H1 (cell line): ENCODE data around the gene UROC1. TPM values are rescaled to one million over a fixed set of nuclear protein-coding genes. Genes with fewer than 3 reads are reported as not detected.

Experiments used
- CTCF ChIA-PET: fragments of 300-600 bp; sonication (Branson Sonifier 250); formaldehyde crosslinking; loops from one replicate; lab custom pipeline; 2021; ENCODE audit not compliant: partially characterized antibody; lab: Charles Lee
- POLR2A ChIA-PET: fragments of 300-600 bp; sonication (Branson Sonifier 250); formaldehyde crosslinking; loops from one replicate; lab custom pipeline; 2021; ENCODE audit warnings: inconsistent platforms; ENCODE audit not compliant: partially characterized antibody; lab: Charles Lee
- DNase-seq, 2 experiments: peaks; one replicate each; pipeline versions ENCODE4 v3.0.0 to v3.0.0-alpha.2; 2010 to 2022; ENCODE audit warnings: low spot score in 2 of 2, low read depth in 1 of 2, mixed read lengths in 1 of 2
- FAIRE-seq: peaks from 2 replicates; lab custom pipeline; 2011; peaks lifted over from hg19 to GRCh38; lab: Jason Lieb, UNC
- H2AFZ ChIP-seq: 2 replicates; pipeline ENCODE4 v1.8.1; 2012; ENCODE audit warnings: low read length, inconsistent platforms
- H2AK5ac ChIP-seq: 2 replicates; pipeline ENCODE4 v1.6.1; 2013; ENCODE audit warnings: low read depth, low read length
- H2BK120ac ChIP-seq: replicated peaks from 2 replicates; pipeline ENCODE3; 2013; ENCODE audit warnings: low read depth, low read length, inconsistent platforms
- H2BK12ac ChIP-seq: 2 replicates; pipeline ENCODE4 v1.6.1; 2013; ENCODE audit warnings: low read depth, low read length
- H2BK15ac ChIP-seq: 2 replicates; pipeline ENCODE4 v1.6.1; 2013; ENCODE audit warnings: low read length
- H2BK20ac ChIP-seq: 2 replicates; pipeline ENCODE4 v1.6.1; 2013; ENCODE audit warnings: low read length
- H2BK5ac ChIP-seq: 2 replicates; pipeline ENCODE4 v1.6.1; 2013; ENCODE audit warnings: low read depth, low read length
- H3K14ac ChIP-seq: 2 replicates; pipeline ENCODE4 v1.6.1; 2013; ENCODE audit warnings: inconsistent platforms; ENCODE audit not compliant: insufficient read length
- H3K18ac ChIP-seq: 2 replicates; pipeline ENCODE4 v1.6.1; 2013; ENCODE audit warnings: low read length; ENCODE audit errors: extremely low read depth
- H3K23ac ChIP-seq: 2 replicates; pipeline ENCODE4 v1.6.1; 2013; ENCODE audit warnings: inconsistent platforms; ENCODE audit not compliant: insufficient read length
- H3K23me2 ChIP-seq: 2 replicates; pipeline ENCODE4 v1.6.1; 2013; ENCODE audit warnings: low read depth, low read length
- H3K27ac ChIP-seq: 2 replicates; pipeline ENCODE4 v1.6.1; 2011; ENCODE audit warnings: low read depth, low read length, inconsistent platforms
- H3K27me3 ChIP-seq, 4 experiments: replicated peaks in 1 of 4; 1 replicate in 1 of 4; 2 replicates in 3 of 4; pipeline versions ENCODE4 v1.6.1 to v1.8.1; 2011 to 2013; ENCODE audit warnings: low read length in 3 of 4, mild to moderate bottlenecking in 3 of 4, inconsistent platforms in 2 of 4, mixed read lengths in 2 of 4, moderate library complexity in 1 of 4; ENCODE audit not compliant: control insufficient read depth in 3 of 4, insufficient read depth in 3 of 4; ENCODE audit errors: extremely low read depth in 1 of 4
- H3K36me3 ChIP-seq, 4 experiments: 2 replicates each; pipeline versions ENCODE4 v1.6.1 to v1.8.1; 2011 to 2013; ENCODE audit warnings: mild to moderate bottlenecking in 4 of 4, low read length in 3 of 4, moderate library complexity in 2 of 4, control low read depth in 1 of 4, inconsistent platforms in 1 of 4; ENCODE audit not compliant: insufficient read depth in 4 of 4, control insufficient read depth in 2 of 4
- H3K4ac ChIP-seq: replicated peaks from 2 replicates; pipeline ENCODE3; 2013; ENCODE audit warnings: low read length, low read depth, mixed read lengths, inconsistent platforms; ENCODE audit not compliant: insufficient read length
- H3K4me1 ChIP-seq, 4 experiments: replicated peaks in 1 of 4; 1 replicate in 1 of 4; 2 replicates in 3 of 4; pipeline versions ENCODE4 v1.6.1 to v1.8.1; 2011 to 2013; ENCODE audit warnings: low read length in 3 of 4, inconsistent platforms in 2 of 4, mixed read lengths in 1 of 4; ENCODE audit not compliant: insufficient read depth in 4 of 4, control insufficient read depth in 3 of 4
- H3K4me2 ChIP-seq, 2 experiments: 2 replicates each; pipeline versions ENCODE4 v1.6.1 to v1.8.1; 2011 to 2013; ENCODE audit warnings: low read depth in 2 of 2, low read length in 2 of 2, control low read depth in 1 of 2, inconsistent platforms in 1 of 2, mild to moderate bottlenecking in 1 of 2; ENCODE audit not compliant: insufficient read depth in 1 of 2
- H3K4me3 ChIP-seq, 4 experiments: fragments of 200-600, 300-600 bp in 1 of 4; sonication (generic), shearing (Covaris generic), sonication (Bioruptor Twin) in 1 of 4; 2 replicates each; pipeline versions ENCODE4 v1.5.1 to v1.8.1; 2011 to 2016; ENCODE audit warnings: low read length in 4 of 4, low read depth in 3 of 4, control low read depth in 2 of 4, inconsistent platforms in 2 of 4, mild to moderate bottlenecking in 2 of 4, mixed read lengths in 1 of 4, moderate library complexity in 1 of 4; ENCODE audit not compliant: insufficient read depth in 2 of 4; ENCODE audit errors: extremely low read depth in 1 of 4
- H3K56ac ChIP-seq: replicated peaks from 2 replicates; pipeline ENCODE3; 2013; ENCODE audit warnings: low read depth, mild to moderate bottlenecking, mixed read lengths, low read length, inconsistent platforms; ENCODE audit not compliant: insufficient read length
- H3K79me1 ChIP-seq: 2 replicates; pipeline ENCODE4 v1.6.1; 2013; ENCODE audit warnings: low read depth, low read length, control low read depth
- H3K79me2 ChIP-seq, 2 experiments: 2 replicates each; pipeline versions ENCODE4 v1.6.1 to v1.8.1; 2012 to 2013; ENCODE audit warnings: low read length in 2 of 2, mild to moderate bottlenecking in 2 of 2, inconsistent platforms in 1 of 2; ENCODE audit not compliant: insufficient read depth in 2 of 2, control insufficient read depth in 1 of 2
- H3K9ac ChIP-seq, 4 experiments: replicated peaks in 1 of 4; 1 replicate in 1 of 4; 2 replicates in 3 of 4; pipeline versions ENCODE4 v1.6.1 to v1.8.1; 2011 to 2013; ENCODE audit warnings: low read depth in 3 of 4, low read length in 3 of 4, control low read depth in 2 of 4, mild to moderate bottlenecking in 2 of 4, moderate library complexity in 2 of 4, inconsistent platforms in 1 of 4; ENCODE audit errors: extremely low read depth in 1 of 4
- H3K9me3 ChIP-seq, 2 experiments: 2 replicates each; pipeline versions ENCODE4 v1.6.1 to v1.8.1; 2012 to 2013; ENCODE audit warnings: mild to moderate bottlenecking in 2 of 2, moderate library complexity in 2 of 2, control low read depth in 1 of 2, inconsistent platforms in 1 of 2, low read depth in 1 of 2, low read length in 1 of 2, mixed read lengths in 1 of 2; ENCODE audit not compliant: insufficient read depth in 2 of 2
- H4K20me1 ChIP-seq, 2 experiments: replicated peaks in 1 of 2; 2 replicates each; pipeline versions ENCODE3 to v1.8.1; 2011 to 2013; ENCODE audit warnings: inconsistent platforms in 2 of 2, low read length in 2 of 2, mild to moderate bottlenecking in 1 of 2; ENCODE audit not compliant: insufficient read depth in 2 of 2, control insufficient read depth in 1 of 2
- H4K5ac ChIP-seq: 2 replicates; pipeline ENCODE4 v1.6.1; 2013; ENCODE audit warnings: low read length, low read depth, mixed read lengths, inconsistent platforms; ENCODE audit not compliant: insufficient read length
- H4K8ac ChIP-seq: 2 replicates; pipeline ENCODE4 v1.8.0; 2013; ENCODE audit warnings: mild to moderate bottlenecking, moderate library complexity, low read length, inconsistent platforms; ENCODE audit not compliant: insufficient read depth; ENCODE audit errors: extremely low read depth
- H4K91ac ChIP-seq: replicated peaks from 2 replicates; pipeline ENCODE3; 2013; ENCODE audit warnings: low read length, mixed read lengths, inconsistent platforms; ENCODE audit not compliant: insufficient read length
- GABPA ChIP-seq: IDR thresholded peaks from 2 replicates; pipeline ENCODE4 v1.6.1; 2011; ENCODE audit warnings: mild to moderate bottlenecking, low read length, moderate library complexity, borderline replicate concordance; ENCODE audit not compliant: insufficient read depth
- NRF1 ChIP-seq: IDR thresholded peaks from 2 replicates; pipeline ENCODE4 v1.6.1; 2011; ENCODE audit warnings: mild to moderate bottlenecking, low read depth, low read length, improper control_type of control experiment
- WGBS, 2 experiments: shearing (Covaris generic) in 1 of 2; methylation state at CpG; one replicate each; pipeline versions ENCODE4 v1.1.6 to v1.1.7; 2013 to 2015; ENCODE audit warnings: low lambda C conversion rate in 2 of 2, mixed read lengths in 2 of 2, inconsistent platforms in 1 of 2, low coverage in 1 of 2, missing lambda C conversion rate in 1 of 2; ENCODE audit not compliant: insufficient replicate concordance in 2 of 2, insufficient coverage in 1 of 2, insufficient read length in 1 of 2; ENCODE audit errors: extremely low coverage in 1 of 2, missing lambda C conversion rate in 1 of 2; 5-methylcytosine and 5-hydroxymethylcytosine counted together
- polyA plus RNA-seq, 7 experiments: library from polyadenylated mRNA; depleted of rRNA in 3 of 7; stranded (reverse) in 5 of 7; unstranded in 2 of 7; fragments of >200 nt in 5 of 7; fragments of 200-250 nt in 2 of 7; gene quantifications; 1 replicate in 5 of 7; 2 replicates in 1 of 7; 4 replicates in 1 of 7; pipeline versions ENCODE4 v1.2.1 to v1.2.3, GENCODE V29; 2011 to 2013; ENCODE audit warnings: missing spikeins in 2 of 7, mixed read lengths in 2 of 7
- total RNA-seq: library from RNA; stranded (reverse); fragmentation: NEBNext Ultra II Directional; extraction: Animal tissue kit (Norgen Biotek cat#: 25700); gene quantifications from 2 replicates; pipeline ENCODE4 v1.2.1, GENCODE V29; 2021

The UROC1 gene
- total and polyA plus RNA-seq, 2 of the 8 experiments (the other 6 are each of a cell fraction or from before 2014, with no cell fraction given) = 0.03 TPM; not detected in 1

DNA sequence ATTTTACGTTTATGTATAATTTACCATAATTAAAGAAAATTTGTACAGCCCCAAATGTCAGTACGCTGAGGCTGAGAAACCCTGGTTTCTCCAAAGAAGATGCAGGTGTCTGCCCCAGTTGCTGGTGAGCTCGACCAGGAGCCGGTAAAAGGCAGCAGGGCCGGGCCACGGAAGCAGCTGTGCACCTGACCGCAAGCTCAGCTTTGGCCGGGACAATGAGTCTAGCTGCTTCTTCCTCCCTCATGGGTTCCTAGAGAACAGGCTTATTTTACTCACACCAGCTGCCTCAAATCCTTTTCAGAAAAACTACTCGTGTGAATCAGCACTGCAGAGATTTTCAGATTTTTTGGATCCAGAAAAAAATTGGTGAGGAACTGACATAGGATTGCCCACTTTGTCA is 23.8 kb downstream of the UROC1 start:
- H2BK120ac ChIP-seq = no peak overlapping the region
- no peaks in the 10 kb centered on the region for H3K79me1 ChIP-seq
- H3K4me1 ChIP-seq = peaks cover 0 to 9% (median 3%) of the 10 kb centered on the region in 4 experiments; a peak in 5 of 7 replicates
- DNase-seq = no peak
- H3K14ac ChIP-seq = no peak overlapping the region
- CTCF ChIA-PET = interaction anchor here (0.9 to 1.3 kb wide), 3 partner anchors 17 to 29 kb away, joined by 3 to 5 read pairs (median 3); no protein-coding TSS in a partner anchor
- no peak overlapping the region for H4K91ac ChIP-seq
- no peak overlapping the region for H2AK5ac ChIP-seq
- no peak overlapping the region for H4K5ac ChIP-seq
- H2AFZ ChIP-seq = no peak overlapping the region
- H3K9ac ChIP-seq = no peak overlapping the region
- no peaks in the 10 kb centered on the region for H3K36me3 ChIP-seq
- H3K9me3 ChIP-seq = no peaks in the 10 kb centered on the region
- no peak overlapping the region for H2BK20ac ChIP-seq
- no peak overlapping the region for H3K23ac ChIP-seq
- WGBS, 2 experiments = 91% methylated on average over 8 of the region's 9 CpGs; no CpG with 5 or more reads in 1 of the 2 experiments
- H3K4ac ChIP-seq = no peak overlapping the region
- no peaks in the 10 kb centered on the region for H4K20me1 ChIP-seq
- H2BK15ac ChIP-seq = no peak overlapping the region
- H3K56ac ChIP-seq = no peak overlapping the region
- no peak overlapping the region for H3K4me3 ChIP-seq
- no peak overlapping the region for H4K8ac ChIP-seq
- H3K27me3 ChIP-seq = no peaks in the 10 kb centered on the region
- no peak for FAIRE-seq
- POLR2A ChIA-PET = interaction anchor here (1.5 kb wide), 1 partner anchor 10 kb away, joined by 4 read pairs; no protein-coding TSS in a partner anchor
- no peaks in the 10 kb centered on the region for H3K79me2 ChIP-seq
- H3K27ac ChIP-seq = no peak overlapping the region
- TF ChIP-seq NRF1 (no peak), GABPA (no peak)
- no peak overlapping the region for H3K18ac ChIP-seq
- no peak overlapping the region for H2BK5ac ChIP-seq
- 0 out of 2 replicates have a peak, but pooled peaks cover 1% of the 10 kb centered on the region for H3K23me2 ChIP-seq
- H2BK12ac ChIP-seq = no peak overlapping the region
- no peak overlapping the region for H3K4me2 ChIP-seq
